ENCODE data around the gene NPPA.

DNA sequence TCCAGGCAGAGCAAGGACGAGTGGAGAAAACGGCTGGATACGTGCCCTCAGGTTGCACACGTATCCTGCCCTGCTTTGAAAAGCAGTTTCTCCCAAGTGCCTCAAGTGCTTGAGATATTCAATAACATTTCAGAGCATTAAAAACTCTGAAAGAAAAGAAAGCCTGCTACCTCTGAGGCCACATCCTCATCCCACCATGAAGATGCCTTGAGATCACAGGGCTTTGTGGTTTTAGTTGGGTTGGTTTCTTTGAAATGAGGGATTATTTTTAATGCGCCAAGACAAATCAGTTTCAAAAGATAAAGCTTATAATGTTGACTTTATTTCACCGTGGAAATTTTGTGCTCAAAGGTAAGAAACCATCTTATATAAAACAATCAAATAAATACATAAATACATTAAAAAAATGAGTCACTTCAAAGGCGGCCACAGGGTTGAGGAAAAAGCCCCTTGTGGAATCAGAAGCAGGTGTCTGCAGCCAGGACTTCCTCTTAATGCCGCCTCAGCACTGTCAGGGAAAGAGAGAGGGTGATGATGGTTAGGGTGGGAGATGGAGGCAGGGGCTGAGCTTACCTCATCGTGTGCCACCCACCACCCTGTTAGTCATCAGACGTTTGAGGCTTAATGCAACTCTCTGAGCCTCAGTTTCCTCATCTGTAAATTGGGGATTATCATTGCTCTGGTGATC lies 9.7 kb upstream of the NPPA start:
- no peak for TF ChIP-seq CTCF (IDR thresholded peaks at IDR 0.05)
- TF ChIP-seq ZFX (IDR thresholded peaks at IDR 0.05; ENCODE audit: borderline replicate concordance): no peak

Measured in 22Rv1 (cell line).